Tibial artery (tissue), 4 donors: Measurements from ENCODE around the gene SLC38A1.

Source experiments
- DNase-seq, 2 donors: peaks; one replicate each; pipeline ENCODE4 v3.0.0-alpha.2; 2019
- H3K27ac ChIP-seq, 2 donors: fragments of 200-600 bp; sonication (generic) in 1 of 2; 1 replicate in 1 of 2; 2 replicates in 1 of 2; pipeline ENCODE4 v1.5.1; 2018 to 2019; ENCODE audit warnings: mild to moderate bottlenecking in 1 of 2
- H3K27me3 ChIP-seq, 2 donors: fragments of 200-600 bp; sonication (generic) in 1 of 2; one replicate each; pipeline versions ENCODE4 v1.5.1 to v1.6.0; 2016 to 2019
- H3K36me3 ChIP-seq, 3 donors: fragments of 200-600 bp; sonication (generic) in 2 of 3; one replicate each; pipeline ENCODE4 v1.5.1; 2016 to 2019; ENCODE audit warnings: mild to moderate bottlenecking in 2 of 3
- H3K4me1 ChIP-seq, 4 donors: fragments of 200-600 bp; sonication (generic) in 2 of 4; 1 replicate in 3 of 4; 2 replicates in 1 of 4; pipeline ENCODE4 v1.5.1; 2016 to 2019
- H3K4me3 ChIP-seq, 2 donors: fragments of 200-600 bp; sonication (generic) in 1 of 2; 1 replicate in 1 of 2; 2 replicates in 1 of 2; pipeline ENCODE4 v1.5.1; 2018 to 2019; ENCODE audit warnings: mild to moderate bottlenecking in 2 of 2
- H3K9me3 ChIP-seq, 3 donors: fragments of 200-600 bp; sonication (generic) in 1 of 3; one replicate each; pipeline ENCODE4 v1.5.1; 2016 to 2019
- intact Hi-C: fragments of 100-400 bp; cut with DNase I; formaldehyde crosslinking; loops from one replicate; pipeline ENCODE4 v1.15.0; 2023; ENCODE audit warnings: low total_unique reads
- TF ChIP-seq, protein P1 (sequence below), 2 experiments: fragments of 200-600 bp in 1 of 2; fragments of 450-650 bp in 1 of 2; IDR thresholded peaks; one replicate each; pipeline ENCODE4 v1.5.1; 2017 to 2019; ENCODE audit warnings: antibody characterized with exemption in 2 of 2, mild to moderate bottlenecking in 1 of 2, moderate library complexity in 1 of 2

SLC38A1 gene

GRCh38 chr12:46174919-46175318 lies 93.9 kb downstream of the SLC38A1 start:
- Histone ChIP-seq H3K9me3 (no peaks in the 10 kb centered on the region), H3K4me3 (no peak overlapping the region), H3K36me3 (no peaks in the 10 kb centered on the region), H3K27me3 (no peaks in the 10 kb centered on the region), H3K27ac (no peak overlapping the region), H3K4me1 (no peaks in the 10 kb centered on the region)
- DNase-seq, result no peak
- TF ChIP-seq, protein P1, sequence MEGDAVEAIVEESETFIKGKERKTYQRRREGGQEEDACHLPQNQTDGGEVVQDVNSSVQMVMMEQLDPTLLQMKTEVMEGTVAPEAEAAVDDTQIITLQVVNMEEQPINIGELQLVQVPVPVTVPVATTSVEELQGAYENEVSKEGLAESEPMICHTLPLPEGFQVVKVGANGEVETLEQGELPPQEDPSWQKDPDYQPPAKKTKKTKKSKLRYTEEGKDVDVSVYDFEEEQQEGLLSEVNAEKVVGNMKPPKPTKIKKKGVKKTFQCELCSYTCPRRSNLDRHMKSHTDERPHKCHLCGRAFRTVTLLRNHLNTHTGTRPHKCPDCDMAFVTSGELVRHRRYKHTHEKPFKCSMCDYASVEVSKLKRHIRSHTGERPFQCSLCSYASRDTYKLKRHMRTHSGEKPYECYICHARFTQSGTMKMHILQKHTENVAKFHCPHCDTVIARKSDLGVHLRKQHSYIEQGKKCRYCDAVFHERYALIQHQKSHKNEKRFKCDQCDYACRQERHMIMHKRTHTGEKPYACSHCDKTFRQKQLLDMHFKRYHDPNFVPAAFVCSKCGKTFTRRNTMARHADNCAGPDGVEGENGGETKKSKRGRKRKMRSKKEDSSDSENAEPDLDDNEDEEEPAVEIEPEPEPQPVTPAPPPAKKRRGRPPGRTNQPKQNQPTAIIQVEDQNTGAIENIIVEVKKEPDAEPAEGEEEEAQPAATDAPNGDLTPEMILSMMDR (IDR thresholded peaks at IDR 0.05), result no peak
- intact Hi-C loops, result no loop called here

DNA sequence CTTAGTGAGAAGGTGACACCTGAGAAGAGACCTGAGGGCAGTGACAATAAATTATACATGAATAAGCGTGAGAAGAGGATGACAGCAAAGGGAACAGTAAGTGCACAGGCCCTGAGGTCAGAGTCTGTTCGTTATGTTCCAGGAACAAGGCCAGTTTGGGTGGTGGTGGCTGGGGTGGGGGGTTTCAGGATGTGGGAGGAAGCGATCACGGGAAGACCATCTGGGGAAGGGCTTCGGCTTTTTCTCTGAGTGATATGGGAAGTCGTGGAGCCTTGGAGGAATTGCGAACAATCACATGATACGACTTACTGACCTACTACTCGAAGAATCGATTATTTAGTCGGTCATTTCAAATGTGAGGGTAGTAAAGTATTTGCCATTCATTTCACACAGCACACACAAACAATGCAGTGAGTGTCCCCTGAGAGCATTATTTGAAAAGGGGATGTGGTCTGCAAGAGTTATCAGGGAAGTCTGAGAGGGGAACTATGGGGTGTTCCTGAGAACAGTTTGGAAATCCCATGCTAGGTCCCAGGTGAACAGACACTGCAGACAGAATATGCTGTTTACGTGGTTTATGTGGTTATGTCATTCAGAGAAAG lies 94.7 kb downstream of the SLC38A1 start:
- Histone ChIP-seq H3K9me3 (no peaks in the 10 kb centered on the region), H3K27ac (no peak overlapping the region), H3K27me3 (no peaks in the 10 kb centered on the region), H3K4me1 (no peaks in the 10 kb centered on the region), H3K4me3 (no peak overlapping the region), H3K36me3 (no peaks in the 10 kb centered on the region)
- DNase-seq, result no peak
- intact Hi-C loops, result no loop called here
- TF ChIP-seq, protein P1 (IDR thresholded peaks at IDR 0.05), result no peak

DNA sequence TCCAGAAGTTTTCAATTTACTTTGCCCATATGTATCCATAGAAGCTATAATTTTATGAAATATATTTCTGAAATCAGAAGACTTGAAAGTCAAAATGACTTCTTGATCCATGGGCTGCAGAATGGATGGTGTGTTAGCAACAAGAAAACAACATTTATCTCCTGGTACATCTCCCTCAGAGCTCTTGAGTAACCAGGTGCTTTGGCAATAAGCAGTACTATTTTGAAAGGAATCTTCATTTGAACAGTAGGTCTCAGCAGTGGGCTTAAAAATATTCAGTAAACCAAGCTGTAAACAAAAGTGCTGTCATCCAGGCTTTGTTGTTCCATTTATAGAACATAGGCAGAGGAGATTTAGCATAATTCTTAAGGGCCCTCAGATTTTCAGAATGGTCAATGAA lies 100.4 kb downstream of the SLC38A1 start:
- H3K4me3 ChIP-seq, result no peak overlapping the region
- intact Hi-C loops, result loop anchor here (2.0 kb wide), 1 partner anchor 38 kb away; no protein-coding TSS in a partner anchor
- no peaks in the 10 kb centered on the region for H3K27me3 ChIP-seq
- H3K27ac ChIP-seq, result no peak overlapping the region
- H3K36me3 ChIP-seq, result no peaks in the 10 kb centered on the region
- DNase-seq, result no peak
- no peaks in the 10 kb centered on the region for H3K4me1 ChIP-seq
- no peaks in the 10 kb centered on the region for H3K9me3 ChIP-seq
- TF ChIP-seq, protein P1 (IDR thresholded peaks at IDR 0.05), result no peak

DNA sequence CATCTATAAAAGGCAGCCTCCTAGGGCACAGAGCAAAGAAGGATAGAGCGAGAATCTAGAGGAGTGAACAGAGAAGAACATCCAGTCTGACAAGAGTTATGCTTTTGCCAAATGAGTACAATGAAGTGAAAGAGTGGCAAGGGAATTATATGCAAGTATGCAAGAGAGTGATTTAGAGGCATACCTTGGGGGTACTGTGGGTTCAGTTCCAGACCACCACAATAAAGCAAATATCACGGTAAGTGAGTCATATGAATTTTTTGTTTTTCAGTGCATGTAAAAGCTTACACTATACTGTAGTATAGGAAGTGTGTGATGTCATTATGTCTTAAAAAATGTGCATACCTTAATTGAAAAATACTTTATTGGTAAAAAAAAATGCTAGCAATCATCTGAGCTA lies 101.4 kb downstream of the SLC38A1 start:
- Histone ChIP-seq H3K36me3 (no peaks in the 10 kb centered on the region), H3K4me1 (no peaks in the 10 kb centered on the region), H3K27me3 (no peaks in the 10 kb centered on the region), H3K9me3 (no peaks in the 10 kb centered on the region), H3K27ac (no peak overlapping the region), H3K4me3 (no peak overlapping the region)
- intact Hi-C loops, result no loop called here
- DNase-seq, result no peak
- TF ChIP-seq, protein P1 (IDR thresholded peaks at IDR 0.05), result no peak

- intact Hi-C loops, result no loop called here
- Histone ChIP-seq H3K9me3 (no peaks in the 10 kb centered on the region), H3K27me3 (no peaks in the 10 kb centered on the region), H3K36me3 (no peaks in the 10 kb centered on the region), H3K27ac (no peak overlapping the region), H3K4me1 (peaks cover 0 to 15% (median 8%) of the 10 kb centered on the region in 4 donors), H3K4me3 (no peak overlapping the region)
- TF ChIP-seq, protein P1 (IDR thresholded peaks at IDR 0.05), result no peak
- no peak for DNase-seq
Observed at GRCh38 chr12:46165191-46165590, 103.7 kb downstream of the SLC38A1 start.
